HL-60 (cell line): ENCODE results near the gene KCNE1.
A peak's percentile ranks its signal among the peaks of the same experiment; 100 is the strongest.

Experiments used
- DNase-seq, 2 experiments: peaks; one replicate each; pipeline ENCODE4 v3.0.0-alpha.2; 2010 to 2020; ENCODE audit warnings: low read depth in 1 of 2, low spot score in 1 of 2
- H3K27ac ChIP-seq: fragments of 250-450 bp; sonication (Bioruptor Pico); replicated peaks from 2 replicates; pipeline ENCODE4 v1.5.1; 2020; ENCODE audit warnings: mild to moderate bottlenecking, moderate library complexity
- H3K27me3 ChIP-seq: fragments of 250-450 bp; sonication (Bioruptor Pico); 2 replicates; pipeline ENCODE4 v1.5.1; 2021; ENCODE audit warnings: mild to moderate bottlenecking, moderate library complexity; ENCODE audit not compliant: insufficient read depth, poor library complexity, severe bottlenecking
- H3K4me3 ChIP-seq: replicated peaks from 2 replicates; pipeline ENCODE4 v1.5.1; 2011; ENCODE audit warnings: mild to moderate bottlenecking, control low read depth, low read length; ENCODE audit not compliant: insufficient read depth
- CTCF ChIP-seq: IDR thresholded peaks from one replicate; pipeline ENCODE4 v1.5.1; 2011; ENCODE audit warnings: low read length, control low read depth, inconsistent platforms; ENCODE audit not compliant: insufficient read depth
- GABPA ChIP-seq: IDR thresholded peaks from 2 replicates; pipeline ENCODE4 v1.6.1; 2012; ENCODE audit warnings: low read depth
- POLR2AphosphoS5 ChIP-seq: IDR thresholded peaks from 2 replicates; pipeline ENCODE4 v1.6.1; 2012; ENCODE audit warnings: low read depth
- REST ChIP-seq: IDR thresholded peaks from 2 replicates; pipeline ENCODE4 v1.6.1; 2012; ENCODE audit warnings: low read depth; ENCODE audit not compliant: insufficient replicate concordance
- SPI1 ChIP-seq: IDR thresholded peaks from 2 replicates; pipeline ENCODE4 v1.6.1; 2012; ENCODE audit warnings: low read depth, mild to moderate bottlenecking, borderline replicate concordance

KCNE1 gene

GRCh38 chr21:34522284-34522683, 10.3 kb upstream of the KCNE1 start:
- no peak for DNase-seq
- H3K27me3 ChIP-seq: no peaks in the 10 kb centered on the region
- H3K27ac ChIP-seq: no peak overlapping the region
- H3K4me3 ChIP-seq: no peak overlapping the region
- no peak for TF ChIP-seq SPI1
- TF ChIP-seq CTCF: no peak
- no peak for TF ChIP-seq POLR2AphosphoS5
- no peak for TF ChIP-seq GABPA
- TF ChIP-seq REST: no peak

- no peak overlapping the region for H3K27ac ChIP-seq
- no peaks in the 10 kb centered on the region for H3K27me3 ChIP-seq
- no peak for TF ChIP-seq CTCF
- no peak for TF ChIP-seq SPI1
- TF ChIP-seq POLR2AphosphoS5: no peak
- no peak for TF ChIP-seq REST
- no peak for TF ChIP-seq GABPA
- no peak overlapping the region for H3K4me3 ChIP-seq
- no peak for DNase-seq
Observed at GRCh38 chr21:34521561-34521960, 9.6 kb upstream of the KCNE1 start.

GRCh38 chr21:34520764-34521508, 8.9 kb upstream of the KCNE1 start:
- Histone ChIP-seq H3K27ac (peak overlapping the region; percentile 38; the same call in 1 of the 2 replicates), H3K27me3 (no peaks in the 10 kb centered on the region), H3K4me3 (no peak overlapping the region)
- TF ChIP-seq POLR2AphosphoS5 (no peak), REST (no peak), CTCF (no peak), GABPA (no peak), SPI1 (peak; percentile 62; the same call in 1 of the 2 replicates)
- peak in 1 of 2 experiments; percentile 87 for DNase-seq
